Gastroesophageal sphincter (tissue), 4 donors: ENCODE data around the gene KRT3. TPM values are rescaled to one million over a fixed set of nuclear protein-coding genes. Genes with fewer than 3 reads are reported as not detected.

Experiments used
- ATAC-seq: fragments of 150-250 bp; one replicate; pipeline ENCODE4 v1.9.1; 2016; ENCODE audit warnings: mild to moderate bottlenecking, moderate library complexity
- H3K27ac ChIP-seq, 4 donors: fragments of 200-600 bp; sonication (generic) in 3 of 4; 1 replicate in 3 of 4; 2 replicates in 1 of 4; pipeline ENCODE4 v1.5.1; 2016 to 2019
- H3K27me3 ChIP-seq: fragments of 200-600 bp; sonication (generic); one replicate; pipeline ENCODE4 v1.5.1; 2019
- H3K36me3 ChIP-seq, 2 donors: fragments of 200-600 bp; sonication (generic); one replicate each; pipeline ENCODE4 v1.5.1; 2019; ENCODE audit warnings: control low read depth in 1 of 2
- H3K4me1 ChIP-seq, 3 donors: fragments of 200-600 bp; sonication (generic); 1 replicate in 2 of 3; 2 replicates in 1 of 3; pipeline ENCODE4 v1.5.1; 2016 to 2019; ENCODE audit warnings: control low read depth in 2 of 3
- H3K4me3 ChIP-seq, 2 donors: fragments of 200-600 bp; sonication (generic); one replicate each; pipeline ENCODE4 v1.5.1; 2019; ENCODE audit warnings: mild to moderate bottlenecking in 1 of 2, moderate library complexity in 1 of 2
- H3K9me3 ChIP-seq, 3 donors: fragments of 200-600 bp; sonication (generic); one replicate each; pipeline ENCODE4 v1.5.1; 2017 to 2019; ENCODE audit warnings: control low read depth in 2 of 3
- CTCF ChIP-seq, 4 experiments: fragments of 200-600 bp in 2 of 4; fragments of 450-650 bp in 2 of 4; sonication (generic) in 1 of 4; IDR thresholded peaks; one replicate each; pipeline ENCODE4 v1.5.1; 2017 to 2019; ENCODE audit warnings: antibody characterized with exemption in 4 of 4, mild to moderate bottlenecking in 2 of 4, moderate library complexity in 2 of 4
- EP300 ChIP-seq: sonication (generic); formaldehyde crosslinking; IDR thresholded peaks from one replicate; pipeline ENCODE4 v1.6.1; 2017; ENCODE audit warnings: antibody characterized with exemption, mild to moderate bottlenecking
- POLR2A ChIP-seq, 2 donors: fragments of 450-650 bp; IDR thresholded peaks; one replicate each; pipeline ENCODE4 v1.6.1; 2017; ENCODE audit warnings: antibody characterized with exemption in 2 of 2, mild to moderate bottlenecking in 2 of 2, moderate library complexity in 1 of 2
- POLR2AphosphoS5 ChIP-seq: sonication (generic); formaldehyde crosslinking; IDR thresholded peaks from one replicate; pipeline ENCODE4 v1.6.1; 2017; ENCODE audit warnings: antibody characterized with exemption
- WGBS, 2 donors: methylation state at CpG; one replicate each; pipeline ENCODE4 v1.1.5; 2018; ENCODE audit warnings: low coverage in 1 of 2; 5-methylcytosine and 5-hydroxymethylcytosine counted together
- total RNA-seq, 4 donors: library from RNA; depleted of rRNA; stranded (reverse); fragments of >200 nt; gene quantifications; one replicate each; pipeline ENCODE4 v1.1.0, GENCODE V29; 2016

The KRT3 gene
- total RNA-seq, 4 donors from 2014 or later: not detected

DNA sequence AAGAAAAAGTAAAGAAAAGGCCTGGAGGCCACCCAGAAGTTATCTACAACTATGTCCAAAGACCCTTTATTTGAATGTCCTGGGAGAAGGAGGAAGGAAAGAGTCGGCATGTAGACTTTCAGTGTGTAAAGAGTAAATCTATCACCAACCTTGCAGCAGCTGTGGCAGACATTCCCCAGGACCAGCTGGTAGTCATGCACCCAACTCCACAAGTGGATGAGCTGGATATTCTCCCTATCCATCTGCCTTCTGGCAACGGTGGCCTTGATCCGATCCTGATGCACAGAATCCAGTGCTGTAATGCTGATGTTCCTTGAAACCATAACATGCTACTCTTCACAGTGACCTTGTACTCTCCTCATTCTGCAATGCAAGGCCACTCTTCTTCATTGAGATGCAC is 46.1 kb downstream of the KRT3 start:
- ATAC-seq: no peak
- Histone ChIP-seq H3K27ac (no peak overlapping the region), H3K27me3 (peaks cover 59% of the 10 kb centered on the region), H3K36me3 (no peaks in the 10 kb centered on the region), H3K9me3 (no peaks in the 10 kb centered on the region), H3K4me1 (no peaks in the 10 kb centered on the region), H3K4me3 (no peak overlapping the region)
- 68 to 78% methylated on average over 3 of the region's 3 CpGs for WGBS, 2 donors
- TF ChIP-seq EP300 (no peak), POLR2A (IDR thresholded peaks at IDR 0.05) (no peak), POLR2AphosphoS5 (no peak), CTCF (IDR thresholded peaks at IDR 0.05) (no peak)

- H3K27me3 ChIP-seq: peaks cover 50% of the 10 kb centered on the region
- TF ChIP-seq CTCF (IDR thresholded peaks at IDR 0.05): no peak
- no peak for TF ChIP-seq POLR2A (IDR thresholded peaks at IDR 0.05)
- H3K9me3 ChIP-seq: no peaks in the 10 kb centered on the region
- no peak overlapping the region for H3K27ac ChIP-seq
- no peaks in the 10 kb centered on the region for H3K4me1 ChIP-seq
- WGBS, 2 donors: 64 to 71% methylated on average over 12 to 14 of the region's 14 CpGs
- no peak for ATAC-seq
- no peaks in the 10 kb centered on the region for H3K36me3 ChIP-seq
- no peak overlapping the region for H3K4me3 ChIP-seq
These were observed 47.3 kb downstream of the KRT3 start for GRCh38 chr12:52748578-52748977.

- H3K36me3 ChIP-seq: no peaks in the 10 kb centered on the region
- H3K9me3 ChIP-seq: no peaks in the 10 kb centered on the region
- H3K4me1 ChIP-seq: no peaks in the 10 kb centered on the region
- no peak for ATAC-seq
- 58 to 78% methylated on average over 3 to 4 of the region's 5 CpGs for WGBS, 2 donors
- TF ChIP-seq CTCF (IDR thresholded peaks at IDR 0.05): no peak
- no peak for TF ChIP-seq EP300
- TF ChIP-seq POLR2AphosphoS5: no peak
- no peak for TF ChIP-seq POLR2A (IDR thresholded peaks at IDR 0.05)
- no peak overlapping the region for H3K27ac ChIP-seq
- H3K4me3 ChIP-seq: no peak overlapping the region
- peaks cover 53% of the 10 kb centered on the region for H3K27me3 ChIP-seq
These were observed 50.4 kb downstream of the KRT3 start for GRCh38 chr12:52745554-52745953.

- WGBS, 2 donors: no CpG with 5 or more reads among the region's 1 CpG
- TF ChIP-seq POLR2AphosphoS5: no peak
- TF ChIP-seq EP300: no peak
- no peak for ATAC-seq
- H3K9me3 ChIP-seq: no peaks in the 10 kb centered on the region
- H3K27me3 ChIP-seq: peaks cover 53% of the 10 kb centered on the region
- H3K36me3 ChIP-seq: no peaks in the 10 kb centered on the region
- no peaks in the 10 kb centered on the region for H3K4me1 ChIP-seq
- H3K4me3 ChIP-seq: no peak overlapping the region
- H3K27ac ChIP-seq: no peak overlapping the region
These were observed 51.3 kb downstream of the KRT3 start for GRCh38 chr12:52744493-52745156.

DNA sequence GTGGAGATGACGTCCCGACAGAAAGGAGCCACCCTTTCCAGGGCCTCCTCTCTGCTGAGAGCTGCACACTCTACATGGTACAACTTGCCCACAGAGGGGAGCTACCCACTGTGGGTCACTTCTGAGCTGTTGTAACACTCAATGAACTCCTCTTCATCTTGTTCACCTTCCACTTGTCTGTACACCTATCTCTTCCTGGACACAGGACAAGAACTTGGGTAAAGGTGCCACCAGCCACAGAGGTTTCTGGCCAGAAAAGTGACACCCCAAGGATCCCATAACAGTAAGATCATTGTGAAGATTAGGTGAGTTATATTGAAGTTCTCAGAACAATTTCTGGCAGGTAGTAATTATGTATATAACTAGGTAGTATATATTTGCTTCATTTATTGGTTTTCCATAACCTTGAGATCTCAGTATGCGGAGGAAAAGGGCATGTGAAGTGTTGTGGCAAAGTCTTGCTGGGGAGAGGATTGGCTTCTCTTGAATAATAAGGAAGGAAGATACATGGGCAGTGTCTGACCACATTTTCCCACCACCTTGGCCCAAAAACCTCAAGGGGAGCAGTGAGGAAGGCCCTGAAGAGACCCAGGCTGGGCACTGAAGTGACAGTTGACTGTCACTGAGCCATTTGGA is 53.0 kb downstream of the KRT3 start:
- no peaks in the 10 kb centered on the region for H3K9me3 ChIP-seq
- H3K4me1 ChIP-seq: no peaks in the 10 kb centered on the region
- H3K36me3 ChIP-seq: no peaks in the 10 kb centered on the region
- H3K27me3 ChIP-seq: peaks cover 62% of the 10 kb centered on the region
- TF ChIP-seq CTCF (IDR thresholded peaks at IDR 0.05): no peak
- WGBS, 2 donors: 83% methylated on average over 1 of the region's 3 CpGs; no CpG with 5 or more reads in 1 of the 2 donors
- no peak for ATAC-seq
- H3K4me3 ChIP-seq: no peak overlapping the region
- no peak overlapping the region for H3K27ac ChIP-seq
